ENCODE measurements around the gene DNAJC5G.

Gene DNAJC5G

GRCh38 chr2:27238976-27239375 lies 36.3 kb upstream of the DNAJC5G start:
- H4K20me1 ChIP-seq (ENCODE audit: insufficient read depth, low read length), result no peaks in the 10 kb centered on the region
- TF ChIP-seq CTCF (IDR thresholded peaks at IDR 0.05; ENCODE audit: low read depth, low read length), result no peak
- no peak for TF ChIP-seq EZH2phosphoT487 (IDR thresholded peaks at IDR 0.05; ENCODE audit: low read depth)
- no peak overlapping the region for H2AFZ ChIP-seq (ENCODE audit: low read depth, low read length)

GRCh38 chr2:27240406-27240805 lies 34.8 kb upstream of the DNAJC5G start:
- no peak overlapping the region for H3K4me2 ChIP-seq (ENCODE audit: low read length)
- H4K20me1 ChIP-seq (ENCODE audit: insufficient read depth, low read length), result no peaks in the 10 kb centered on the region
- H3K4me3 ChIP-seq (ENCODE audit: low read length), result no peak overlapping the region
- no peaks in the 10 kb centered on the region for H3K79me2 ChIP-seq (ENCODE audit: low read length)
- no peak overlapping the region for H2AFZ ChIP-seq (ENCODE audit: low read depth, low read length)
- H3K9ac ChIP-seq (ENCODE audit: low read length), result no peak overlapping the region
- H3K9me3 ChIP-seq (ENCODE audit: insufficient read depth, low read length), result no peaks in the 10 kb centered on the region
- no peaks in the 10 kb centered on the region for H3K4me1 ChIP-seq (ENCODE audit: low read length)
- H3K27me3 ChIP-seq (ENCODE audit: low read depth, low read length), result no peaks in the 10 kb centered on the region
- peaks cover 80% of the 10 kb centered on the region for H3K36me3 ChIP-seq (replicated peaks; ENCODE audit: low read depth, low read length)
- H3K27ac ChIP-seq (ENCODE audit: low read length), result no peak overlapping the region
- no peak for TF ChIP-seq CTCF (IDR thresholded peaks at IDR 0.05; ENCODE audit: low read depth, low read length)
- no peak for TF ChIP-seq EZH2phosphoT487 (IDR thresholded peaks at IDR 0.05; ENCODE audit: low read depth)

More at GRCh38 chr2:27238976-27239375, 36.3 kb upstream of the DNAJC5G start:
- Histone ChIP-seq H3K4me1 (ENCODE audit: low read length) (no peaks in the 10 kb centered on the region), H3K36me3 (replicated peaks; ENCODE audit: low read depth, low read length) (peaks cover 86% of the 10 kb centered on the region), H3K4me3 (ENCODE audit: low read length) (no peak overlapping the region), H3K27ac (ENCODE audit: low read length) (no peak overlapping the region), H3K79me2 (ENCODE audit: low read length) (no peaks in the 10 kb centered on the region), H3K27me3 (ENCODE audit: low read depth, low read length) (no peaks in the 10 kb centered on the region), H3K4me2 (ENCODE audit: low read length) (no peak overlapping the region), H3K9me3 (ENCODE audit: insufficient read depth, low read length) (no peaks in the 10 kb centered on the region), H3K9ac (ENCODE audit: low read length) (no peak overlapping the region)

GRCh38 chr2:27241761-27242613 lies 33.2 kb upstream of the DNAJC5G start:
- Histone ChIP-seq H3K9ac (ENCODE audit: low read length) (no peak overlapping the region), H3K4me3 (ENCODE audit: low read length) (no peak overlapping the region), H3K27ac (ENCODE audit: low read length) (no peak overlapping the region), H3K4me1 (ENCODE audit: low read length) (no peaks in the 10 kb centered on the region), H3K36me3 (replicated peaks; ENCODE audit: low read depth, low read length) (peaks cover 68% of the 10 kb centered on the region), H3K27me3 (ENCODE audit: low read depth, low read length) (no peaks in the 10 kb centered on the region), H3K9me3 (ENCODE audit: insufficient read depth, low read length) (no peaks in the 10 kb centered on the region), H3K79me2 (ENCODE audit: low read length) (no peaks in the 10 kb centered on the region), H4K20me1 (ENCODE audit: insufficient read depth, low read length) (no peaks in the 10 kb centered on the region), H2AFZ (ENCODE audit: low read depth, low read length) (no peak overlapping the region), H3K4me2 (ENCODE audit: low read length) (no peak overlapping the region)
- TF ChIP-seq CTCF (IDR thresholded peaks at IDR 0.05; ENCODE audit: low read depth, low read length) (no peak), EZH2phosphoT487 (IDR thresholded peaks at IDR 0.05; ENCODE audit: low read depth) (no peak)

- TF ChIP-seq CTCF (IDR thresholded peaks at IDR 0.05; ENCODE audit: low read depth, low read length), result no peak
- TF ChIP-seq EZH2phosphoT487 (IDR thresholded peaks at IDR 0.05; ENCODE audit: low read depth), result no peak
- no peak overlapping the region for H3K4me2 ChIP-seq (ENCODE audit: low read length)
- no peaks in the 10 kb centered on the region for H3K79me2 ChIP-seq (ENCODE audit: low read length)
- H3K36me3 ChIP-seq (replicated peaks; ENCODE audit: low read depth, low read length), result peaks cover 65% of the 10 kb centered on the region
- no peak overlapping the region for H3K9ac ChIP-seq (ENCODE audit: low read length)
- H3K4me3 ChIP-seq (ENCODE audit: low read length), result no peak overlapping the region
- H4K20me1 ChIP-seq (ENCODE audit: insufficient read depth, low read length), result no peaks in the 10 kb centered on the region
- H3K27ac ChIP-seq (ENCODE audit: low read length), result no peak overlapping the region
- H3K27me3 ChIP-seq (ENCODE audit: low read depth, low read length), result no peaks in the 10 kb centered on the region
- no peak overlapping the region for H2AFZ ChIP-seq (ENCODE audit: low read depth, low read length)
- no peaks in the 10 kb centered on the region for H3K4me1 ChIP-seq (ENCODE audit: low read length)
- no peaks in the 10 kb centered on the region for H3K9me3 ChIP-seq (ENCODE audit: insufficient read depth, low read length)
Observed at GRCh38 chr2:27242614-27242951, 32.6 kb upstream of the DNAJC5G start.
